Keratinocyte (primary cell): ENCODE results near the gene TRIM3.
A peak's percentile ranks its signal among the peaks of the same experiment; 100 is the strongest.

ENCODE experiments used
- EZH2 ChIP-seq: IDR thresholded peaks from one replicate; pipeline ENCODE4 v1.6.1; 2012; ENCODE audit warnings: inconsistent platforms, mild to moderate bottlenecking, low read length, moderate library complexity
- TF ChIP-seq, protein P1 (sequence below), 3 experiments: IDR thresholded peaks in 1 of 3; conservative IDR thresholded peaks in 1 of 3; optimal IDR thresholded peaks in 1 of 3; 2 replicates in 2 of 3; 3 replicates in 1 of 3; pipeline versions ENCODE3 to v1.5.1; 2011; ENCODE audit warnings: low read length in 3 of 3, mild to moderate bottlenecking in 3 of 3, moderate library complexity in 2 of 3, control low read depth in 1 of 3, inconsistent platforms in 1 of 3; ENCODE audit not compliant: insufficient read depth in 2 of 3; ENCODE audit errors: extremely low read depth in 1 of 3

DNA sequence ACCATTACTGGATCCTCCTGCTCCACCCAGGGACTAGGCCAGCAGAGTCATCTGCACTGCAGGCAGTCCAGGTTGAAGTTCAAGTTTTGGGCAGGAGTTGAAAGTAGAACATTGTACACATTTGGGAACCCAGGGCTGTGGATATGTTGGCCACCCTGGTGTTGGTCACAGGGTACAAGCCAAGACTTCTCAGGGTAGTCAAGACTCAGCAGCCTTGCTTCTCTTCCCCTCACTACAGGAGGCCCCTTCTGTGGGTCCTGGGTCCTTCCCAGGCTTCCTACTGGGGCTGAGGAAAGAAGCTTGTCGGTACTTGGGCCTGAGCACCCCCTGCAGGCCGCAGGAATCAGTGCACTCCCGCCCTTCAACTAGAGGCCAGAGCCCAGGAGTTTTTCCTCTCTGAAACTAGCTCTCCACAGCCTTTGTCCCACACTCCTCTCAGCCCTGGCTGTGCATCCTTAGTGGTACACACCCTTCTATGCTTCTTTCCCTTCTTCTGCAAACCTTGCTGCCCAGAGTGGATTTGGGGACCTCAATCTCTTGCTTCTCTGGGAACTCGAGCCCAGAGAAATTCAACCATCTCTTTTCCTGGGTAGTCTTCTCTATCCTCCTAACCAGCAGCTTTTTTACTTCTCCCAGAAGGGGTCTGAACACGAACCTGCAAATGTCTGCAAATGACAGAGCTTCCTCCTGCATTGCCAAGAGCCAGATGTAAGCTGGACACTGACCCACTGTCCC lies 30.3 kb downstream of the TRIM3 start:
- no peak for TF ChIP-seq EZH2
- TF ChIP-seq, protein P1, sequence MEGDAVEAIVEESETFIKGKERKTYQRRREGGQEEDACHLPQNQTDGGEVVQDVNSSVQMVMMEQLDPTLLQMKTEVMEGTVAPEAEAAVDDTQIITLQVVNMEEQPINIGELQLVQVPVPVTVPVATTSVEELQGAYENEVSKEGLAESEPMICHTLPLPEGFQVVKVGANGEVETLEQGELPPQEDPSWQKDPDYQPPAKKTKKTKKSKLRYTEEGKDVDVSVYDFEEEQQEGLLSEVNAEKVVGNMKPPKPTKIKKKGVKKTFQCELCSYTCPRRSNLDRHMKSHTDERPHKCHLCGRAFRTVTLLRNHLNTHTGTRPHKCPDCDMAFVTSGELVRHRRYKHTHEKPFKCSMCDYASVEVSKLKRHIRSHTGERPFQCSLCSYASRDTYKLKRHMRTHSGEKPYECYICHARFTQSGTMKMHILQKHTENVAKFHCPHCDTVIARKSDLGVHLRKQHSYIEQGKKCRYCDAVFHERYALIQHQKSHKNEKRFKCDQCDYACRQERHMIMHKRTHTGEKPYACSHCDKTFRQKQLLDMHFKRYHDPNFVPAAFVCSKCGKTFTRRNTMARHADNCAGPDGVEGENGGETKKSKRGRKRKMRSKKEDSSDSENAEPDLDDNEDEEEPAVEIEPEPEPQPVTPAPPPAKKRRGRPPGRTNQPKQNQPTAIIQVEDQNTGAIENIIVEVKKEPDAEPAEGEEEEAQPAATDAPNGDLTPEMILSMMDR (optimal IDR thresholded peaks at IDR 0.05 in 1 of 3, IDR thresholded peaks at IDR 0.05 in 1 of 3, conservative IDR thresholded peaks at IDR 0.05 in 1 of 3; ENCODE audit: extremely low read depth in 1 of 3, insufficient read depth in 2 of 3, low read length in 3 of 3): peak; percentile 78 to 92 (median 81)
